GM04503 (cell line): ENCODE measurements around the gene RBPJ.

Source experiments
- DNase-seq: peaks from one replicate; pipeline ENCODE4 v3.0.0-alpha.2; 2012; ENCODE audit warnings: low read depth

The RBPJ gene

DNA sequence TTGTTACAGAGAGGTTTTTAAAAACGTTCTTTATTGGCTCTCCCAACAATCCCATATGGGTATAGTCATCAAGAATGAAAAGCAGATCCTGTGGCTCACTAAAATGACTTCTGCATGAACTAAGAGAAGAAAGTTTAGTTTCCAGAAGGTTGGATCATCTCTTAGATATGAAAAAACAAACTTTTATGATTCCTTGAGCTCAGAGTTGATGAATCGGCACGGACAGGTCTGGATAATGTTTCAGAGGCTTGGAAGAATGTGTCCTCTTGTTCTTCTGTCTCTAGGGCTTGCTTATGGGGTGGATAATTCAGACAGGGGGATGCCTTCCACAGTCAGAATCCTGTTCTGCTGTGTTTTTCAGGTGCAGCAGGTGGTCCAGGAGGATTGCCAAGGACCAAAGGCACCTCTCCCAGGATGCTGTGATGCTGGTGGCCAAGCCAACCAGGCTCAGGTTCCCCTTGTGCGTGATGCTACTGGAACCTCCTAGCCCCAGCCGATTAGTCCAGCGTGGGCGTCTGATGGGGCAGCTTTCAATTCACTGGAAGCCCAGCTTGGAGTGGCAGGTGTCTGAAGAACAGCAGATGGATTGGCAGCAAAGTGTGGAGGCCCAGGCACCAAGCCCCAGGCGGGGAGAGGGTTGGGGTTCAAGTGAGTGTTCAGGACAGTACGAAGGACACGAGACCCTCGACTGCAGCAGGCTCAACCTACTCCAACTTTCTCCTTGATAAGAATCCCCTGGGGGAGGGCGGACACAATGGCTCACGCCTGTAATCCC is 139.1 kb downstream of the RBPJ start:
- DNase-seq = peak; percentile 52

DNA sequence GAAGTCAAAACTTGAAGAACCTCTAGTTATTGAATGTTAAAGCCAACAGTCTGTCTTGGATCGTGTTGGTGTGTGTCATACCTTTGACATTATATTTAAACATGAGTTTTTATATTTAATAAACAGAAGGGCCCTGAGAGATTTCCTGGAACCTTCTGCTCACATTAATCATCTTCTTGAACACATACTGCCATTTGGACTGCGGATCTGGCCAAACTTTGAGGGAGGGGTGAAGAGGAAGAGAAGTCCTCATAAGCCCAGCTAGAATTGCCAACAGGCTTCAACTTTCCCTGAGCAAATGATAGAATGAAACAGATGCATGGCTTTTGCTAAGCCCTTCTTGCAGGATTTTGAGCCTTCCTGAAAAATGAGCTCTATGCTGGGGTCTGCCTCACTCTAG is 142.1 kb downstream of the RBPJ start:
- no peak for DNase-seq

DNA sequence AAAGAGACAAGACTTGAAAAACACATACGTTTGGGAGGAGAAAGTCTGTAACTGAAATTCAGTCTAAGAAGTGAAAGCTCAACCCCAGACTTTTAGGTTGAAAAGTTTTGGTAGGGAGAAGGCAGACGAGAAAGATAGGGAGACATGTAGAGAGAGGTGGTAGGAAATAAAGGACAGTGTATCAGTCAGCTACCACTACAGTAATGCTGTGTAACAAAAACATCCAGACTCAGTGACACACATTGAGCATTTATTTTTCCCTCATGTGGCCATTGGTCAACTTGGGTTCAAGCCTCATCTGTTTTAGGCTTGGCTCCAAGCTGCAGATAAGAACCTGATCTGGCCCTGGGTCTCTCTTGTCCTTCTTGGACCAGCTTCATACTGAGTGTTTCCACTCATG is 142.6 kb downstream of the RBPJ start:
- no peak for DNase-seq

DNA sequence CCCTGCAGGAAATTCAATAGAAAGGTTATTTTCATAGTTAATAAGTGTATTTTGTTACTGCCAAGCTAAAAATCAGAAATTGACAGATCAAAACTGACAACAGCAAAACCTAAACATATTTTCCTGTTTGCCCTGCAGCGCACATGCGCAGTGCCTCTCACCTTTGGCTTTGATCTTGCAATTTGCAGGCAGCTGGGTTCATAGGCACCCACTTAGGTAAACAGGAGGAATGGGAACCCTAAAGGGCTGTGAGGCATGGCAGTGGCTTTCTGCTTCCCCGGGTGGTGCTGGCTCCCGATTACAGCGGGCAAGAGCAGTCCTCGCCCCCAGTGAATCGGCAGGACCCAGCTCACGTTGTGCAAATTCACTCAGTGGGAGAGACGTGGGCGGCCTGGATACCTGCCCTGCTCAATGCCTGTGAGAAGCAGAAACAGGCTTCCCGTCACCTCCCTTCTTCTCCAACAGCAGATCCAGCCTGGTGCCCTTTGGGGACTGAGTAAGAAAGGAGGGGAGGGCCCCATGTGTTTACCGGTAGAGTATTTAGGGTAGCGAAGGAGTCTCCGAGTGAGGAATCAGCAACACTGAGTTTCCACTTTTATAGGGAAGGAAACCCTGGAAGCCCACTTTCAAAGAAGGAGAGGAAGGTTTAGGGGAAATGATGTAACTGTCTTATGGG is 143.7 kb downstream of the RBPJ start:
- DNase-seq = no peak

DNA sequence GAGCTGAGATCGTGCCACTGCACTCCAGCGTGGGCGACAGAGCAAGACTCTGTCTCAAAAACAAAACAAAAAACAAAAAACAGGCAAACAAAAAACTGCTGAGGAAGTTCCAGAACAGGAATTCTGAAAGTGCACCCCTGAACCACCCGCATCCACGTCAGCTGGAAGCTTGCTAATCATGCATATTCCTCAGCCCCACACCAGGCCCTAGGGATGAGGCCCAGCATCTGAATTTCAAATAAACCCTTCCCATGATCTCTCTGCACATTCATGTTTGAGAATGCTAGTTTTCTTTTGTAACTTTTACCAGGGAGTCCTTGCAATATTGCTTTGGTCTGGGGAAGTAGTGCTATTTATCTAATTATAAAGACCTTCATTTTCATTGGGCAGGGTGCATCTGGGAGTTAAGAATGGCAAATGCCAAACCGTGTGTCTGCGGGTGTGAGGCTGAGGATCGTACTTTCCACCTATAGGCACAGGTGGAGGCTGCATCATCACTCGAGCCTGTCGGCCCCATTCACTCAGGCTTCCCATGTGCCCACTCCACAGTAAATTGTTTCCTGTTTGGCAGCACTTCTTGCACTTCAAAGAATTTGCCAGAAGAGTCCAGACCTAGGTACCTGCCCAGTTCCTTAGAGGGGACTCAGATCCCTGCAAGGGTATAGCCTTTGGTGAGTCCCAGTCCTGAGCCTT is 145.9 kb downstream of the RBPJ start:
- no peak for DNase-seq

DNA sequence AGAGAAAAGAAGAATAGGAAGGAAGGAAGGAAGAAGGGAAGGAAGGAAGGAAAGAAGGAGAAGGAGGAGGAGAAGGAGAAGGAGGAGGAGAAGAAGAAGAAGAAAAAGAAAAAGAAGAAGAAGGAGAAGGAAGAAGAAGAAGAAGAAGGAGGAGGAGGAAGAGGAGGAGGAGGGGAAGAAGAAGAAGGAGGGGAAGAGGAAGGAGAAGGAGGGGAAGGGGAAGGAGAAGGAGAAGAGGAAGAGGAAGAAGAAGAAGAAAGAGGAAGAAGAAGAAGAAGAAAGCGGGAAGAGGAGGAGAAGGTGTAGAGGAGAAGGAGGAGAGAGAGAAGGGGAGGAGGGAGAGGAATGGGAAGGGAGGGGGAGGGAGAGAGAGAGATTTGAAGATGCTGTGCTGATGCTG is 146.9 kb downstream of the RBPJ start:
- DNase-seq = no peak

DNA sequence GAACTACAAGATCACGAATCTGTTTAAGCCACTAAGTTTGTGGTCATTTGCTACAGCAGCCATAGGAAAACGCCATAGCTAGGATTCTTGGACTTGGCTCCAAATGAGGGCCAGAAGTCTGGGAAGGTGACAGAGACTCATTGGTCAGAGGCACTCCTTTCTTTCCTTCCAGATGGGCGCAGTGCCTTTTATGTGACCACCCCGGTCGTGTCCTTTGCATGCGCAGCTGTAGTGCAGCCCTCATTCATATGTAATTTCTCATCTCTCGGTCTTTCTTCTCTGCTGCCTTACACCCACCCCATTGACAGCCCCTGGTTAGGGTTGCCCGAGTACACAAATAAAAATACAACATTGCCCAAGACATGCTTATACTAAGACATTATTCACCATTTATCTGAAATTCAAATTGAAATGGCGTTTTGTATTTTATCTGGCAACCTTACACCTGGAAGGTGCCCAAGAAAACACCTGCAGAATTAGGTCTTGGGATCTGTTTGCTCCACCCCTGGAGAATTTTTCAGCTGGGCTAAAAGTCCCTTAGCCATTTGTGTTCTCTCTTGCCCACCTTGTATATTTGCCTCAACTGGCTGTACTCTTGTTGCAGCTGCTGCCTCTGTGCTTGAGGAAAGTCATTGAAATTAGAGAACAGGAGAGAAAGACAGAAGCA is 147.6 kb downstream of the RBPJ start:
- no peak for DNase-seq

DNA sequence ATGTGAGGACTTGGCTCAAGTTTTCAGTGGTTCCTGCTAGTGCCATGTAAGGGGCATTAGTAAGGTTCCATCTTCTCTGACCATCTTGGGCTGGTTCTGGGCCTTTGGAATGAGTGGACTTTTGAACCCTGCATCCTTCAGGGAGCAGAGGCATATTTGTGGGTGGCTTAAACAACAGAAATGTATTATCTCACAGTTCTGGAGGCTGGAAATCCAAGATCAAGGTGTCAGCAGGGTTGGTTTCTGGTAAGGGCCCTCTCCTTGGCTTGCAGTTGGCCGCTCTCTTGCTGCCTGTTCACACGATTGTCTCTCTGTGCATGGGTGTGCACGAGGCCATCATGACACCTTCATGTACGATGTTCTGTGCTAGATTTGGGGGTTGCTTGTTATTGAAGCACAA is 148.2 kb downstream of the RBPJ start:
- no peak for DNase-seq

DNA sequence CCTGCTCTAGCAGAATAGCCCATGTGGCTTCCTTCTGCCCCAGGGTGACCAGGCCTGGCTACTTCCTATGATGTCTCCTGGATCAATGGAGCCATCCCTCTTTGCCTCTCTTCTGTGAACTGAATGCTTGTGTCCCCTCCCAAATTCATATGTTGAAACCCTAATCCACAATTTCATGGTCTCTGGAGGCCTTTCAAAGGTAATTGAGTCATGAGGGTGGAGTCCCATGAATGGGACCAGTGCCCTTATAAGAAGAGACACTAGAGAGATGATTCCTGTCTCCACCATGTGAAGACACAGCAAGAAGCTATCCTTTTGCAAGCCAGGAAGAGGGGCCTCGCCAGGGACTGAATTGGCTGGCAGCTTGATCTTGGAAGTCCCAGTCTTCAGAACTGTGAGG is 151.1 kb downstream of the RBPJ start:
- no peak for DNase-seq

DNA sequence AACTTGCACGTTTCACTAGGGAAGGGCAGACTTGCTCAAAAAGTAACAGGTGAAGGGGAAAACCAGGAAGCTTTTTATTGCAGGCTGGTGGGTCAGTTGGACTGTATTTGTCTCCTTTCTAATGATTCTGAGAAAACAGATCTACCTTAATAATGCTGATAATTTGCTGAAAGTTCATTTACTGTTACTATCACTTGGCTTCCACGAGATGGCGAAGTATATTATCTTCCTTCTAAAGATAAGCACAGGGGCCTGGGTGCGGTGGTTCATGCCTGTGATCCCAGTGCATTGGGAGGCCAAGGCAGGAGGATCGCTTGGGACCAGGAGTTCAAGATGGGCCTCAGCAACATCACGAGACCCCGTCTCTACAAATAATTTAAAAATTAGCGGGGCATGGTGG is 153.1 kb downstream of the RBPJ start:
- DNase-seq = no peak

DNA sequence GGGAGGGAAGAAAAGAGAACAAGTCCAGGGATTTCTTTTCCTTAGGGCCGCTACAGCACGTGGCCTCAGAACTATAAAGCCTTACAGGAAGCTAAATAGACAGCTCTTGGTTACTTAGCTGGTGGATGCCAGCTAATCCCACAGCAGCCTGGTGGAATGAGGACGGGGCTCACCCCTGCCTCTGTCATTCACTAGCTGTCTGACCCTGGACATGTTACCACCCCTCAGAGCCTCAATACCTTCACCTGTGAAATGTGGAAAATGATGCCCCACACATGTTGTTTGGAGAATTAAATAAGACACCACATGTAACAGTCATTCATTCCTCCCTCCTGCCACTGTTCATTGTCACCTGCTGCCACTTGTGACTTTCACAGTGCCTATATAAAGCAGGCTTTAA is 153.7 kb downstream of the RBPJ start:
- DNase-seq = no peak

DNA sequence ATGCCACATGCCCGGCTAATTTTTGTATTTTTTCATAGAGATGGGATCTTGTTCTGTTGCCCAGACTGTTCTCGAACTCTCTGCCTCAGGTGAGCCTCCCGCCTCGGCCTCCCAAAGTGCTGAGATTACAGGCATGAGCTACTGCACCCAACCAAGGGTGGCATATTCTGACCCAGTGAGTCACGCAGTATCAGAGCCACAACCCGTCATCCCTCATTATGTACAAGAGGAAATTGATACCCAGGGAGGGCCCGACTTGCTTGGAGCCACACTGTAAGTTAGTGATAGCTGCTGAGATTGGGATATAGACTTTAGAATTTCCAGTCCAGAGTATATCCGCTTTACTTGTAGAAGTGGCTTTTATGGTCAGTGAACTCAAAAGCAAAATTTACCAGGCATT is 154.9 kb downstream of the RBPJ start:
- no peak for DNase-seq

DNA sequence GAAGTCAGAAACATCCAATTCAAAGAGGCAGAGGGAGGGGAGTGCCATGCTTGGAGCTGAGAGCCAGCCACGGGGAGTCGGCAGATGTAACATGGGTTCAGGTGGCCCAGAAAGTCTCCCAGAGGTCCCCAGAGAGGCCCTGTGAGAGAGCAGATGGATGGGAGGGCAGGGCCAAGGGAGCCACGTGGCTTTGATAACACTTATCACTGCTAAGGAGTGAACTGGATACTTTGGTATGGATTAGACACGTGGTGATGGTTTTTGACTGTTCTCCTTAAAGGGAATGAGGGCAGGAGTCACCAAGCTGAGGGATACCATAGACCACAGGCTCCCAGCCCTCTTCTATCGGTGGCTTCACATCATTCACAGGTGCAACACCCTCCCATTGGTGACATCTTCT is 155.7 kb downstream of the RBPJ start:
- no peak for DNase-seq

DNA sequence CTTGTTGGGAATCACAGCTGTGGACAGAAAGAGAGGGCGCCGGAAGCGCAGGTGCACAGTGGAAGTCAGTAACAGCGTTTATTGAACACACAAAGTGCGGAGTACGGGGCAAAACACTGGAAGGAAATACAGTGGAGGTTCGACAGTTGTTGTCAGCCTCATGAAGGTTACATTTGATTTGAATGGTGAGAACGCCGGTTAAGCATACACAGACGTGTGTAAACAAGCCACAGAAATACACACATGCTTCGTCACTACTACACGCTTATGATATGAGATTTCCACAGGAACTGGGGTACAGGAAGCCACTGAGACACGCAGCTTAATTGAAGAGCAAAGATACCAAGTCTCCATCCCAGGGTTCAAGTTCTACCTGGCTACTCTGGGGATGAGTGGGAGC is 157.5 kb downstream of the RBPJ start:
- DNase-seq = no peak

DNA sequence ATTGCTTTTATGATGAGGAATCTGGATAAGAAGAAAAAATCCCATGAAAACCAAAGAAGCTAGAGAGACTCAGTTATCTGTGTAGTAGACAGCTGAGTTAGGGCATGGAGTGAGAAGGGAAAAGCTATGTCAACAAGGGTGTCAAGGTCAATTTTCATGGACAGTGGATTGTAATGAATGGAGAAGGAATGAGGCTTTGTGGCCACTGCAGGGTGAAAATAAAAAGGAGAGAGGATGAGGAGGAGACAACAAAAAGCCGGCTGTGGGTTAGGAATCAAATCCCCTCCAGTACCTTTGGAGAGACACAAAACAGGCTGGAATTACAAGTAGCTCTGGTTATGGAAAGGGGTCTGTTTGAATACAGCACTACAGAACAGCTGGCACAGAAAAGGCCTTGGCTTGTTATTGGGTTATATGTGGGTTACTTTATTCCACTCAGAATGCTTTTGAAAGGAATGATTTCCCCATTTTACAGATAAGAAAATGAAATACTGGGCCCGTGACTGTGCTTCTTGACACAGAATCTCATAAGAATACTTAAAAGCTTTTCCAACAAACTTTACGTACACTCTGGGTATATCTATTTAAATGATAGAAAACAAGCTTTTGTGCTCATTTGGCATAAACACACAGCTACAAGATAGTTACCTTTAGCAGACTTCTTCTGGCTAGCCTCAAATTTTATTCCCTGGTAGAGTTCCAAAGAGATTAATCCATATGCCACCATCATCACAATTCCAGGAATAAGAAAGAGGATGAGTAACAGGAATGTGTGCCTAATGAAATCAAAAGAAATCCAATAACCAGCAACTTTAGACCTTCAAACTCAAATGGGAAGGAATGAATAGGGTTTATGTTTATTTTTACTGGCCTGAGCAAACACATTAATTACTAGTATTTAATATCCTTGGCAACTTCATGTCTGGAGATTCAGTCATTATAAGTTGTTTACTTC is 162.0 kb downstream of the RBPJ start:
- no peak for DNase-seq

DNA sequence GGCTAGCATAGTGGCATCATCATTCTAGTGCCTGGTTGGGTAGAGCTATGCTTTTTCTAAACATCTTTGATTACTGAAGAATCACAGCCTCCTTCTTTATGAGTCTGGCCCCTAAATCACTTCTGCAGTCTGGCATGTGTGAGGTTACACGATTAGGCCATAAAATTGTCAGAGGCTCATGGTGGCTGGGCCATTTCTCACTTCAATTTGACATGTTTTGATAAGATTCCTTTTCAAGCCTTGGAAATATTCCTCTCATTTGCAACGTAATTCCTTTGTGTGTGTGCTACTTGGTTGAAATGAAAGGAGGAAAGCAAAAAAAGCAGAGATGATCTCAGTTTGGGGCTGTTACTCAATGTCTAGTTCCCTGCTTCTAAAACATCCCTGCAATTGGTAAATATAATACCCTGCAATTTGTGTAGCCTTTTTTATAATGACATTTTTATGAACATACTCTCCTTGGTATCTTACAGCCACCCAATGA is 163.3 kb downstream of the RBPJ start:
- peak; percentile 73 for DNase-seq

DNA sequence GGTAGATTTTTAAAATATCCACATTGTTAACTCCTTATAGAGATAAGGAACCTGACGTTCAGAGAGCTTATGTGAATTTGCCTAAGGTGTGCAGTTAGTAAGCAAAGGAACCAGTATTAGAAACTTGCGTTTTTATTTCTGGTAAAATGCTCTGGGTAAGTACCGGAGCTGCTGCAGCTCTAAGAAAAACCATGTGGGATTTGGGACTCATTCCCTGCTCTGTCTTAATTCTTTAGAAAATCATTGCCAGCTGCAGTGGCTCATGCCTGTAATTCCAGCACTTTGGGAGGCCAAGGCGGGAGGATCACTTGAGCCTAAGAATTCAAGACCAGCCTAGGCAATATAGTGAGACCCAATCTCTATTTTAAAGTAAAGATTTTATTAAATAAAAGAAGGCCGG is 163.7 kb downstream of the RBPJ start:
- no peak for DNase-seq
